H1 (cell line): Measurements from ENCODE around the gene TMEM203. TPM values are rescaled to one million over a fixed set of nuclear protein-coding genes. Genes with fewer than 3 reads are reported as not detected.

ENCODE experiments used
- CTCF ChIA-PET: fragments of 300-600 bp; sonication (Branson Sonifier 250); formaldehyde crosslinking; loops from one replicate; lab custom pipeline; 2021; ENCODE audit not compliant: partially characterized antibody; lab: Charles Lee
- POLR2A ChIA-PET: fragments of 300-600 bp; sonication (Branson Sonifier 250); formaldehyde crosslinking; loops from one replicate; lab custom pipeline; 2021; ENCODE audit warnings: inconsistent platforms; ENCODE audit not compliant: partially characterized antibody; lab: Charles Lee
- DNase-seq, 2 experiments: peaks; one replicate each; pipeline versions ENCODE4 v3.0.0 to v3.0.0-alpha.2; 2010 to 2022; ENCODE audit warnings: low spot score in 2 of 2, low read depth in 1 of 2, mixed read lengths in 1 of 2
- FAIRE-seq: peaks from 2 replicates; lab custom pipeline; 2011; peaks lifted over from hg19 to GRCh38; lab: Jason Lieb, UNC
- H2AFZ ChIP-seq: 2 replicates; pipeline ENCODE4 v1.8.1; 2012; ENCODE audit warnings: low read length, inconsistent platforms
- H2AK5ac ChIP-seq: 2 replicates; pipeline ENCODE4 v1.6.1; 2013; ENCODE audit warnings: low read depth, low read length
- H2BK120ac ChIP-seq: replicated peaks from 2 replicates; pipeline ENCODE3; 2013; ENCODE audit warnings: low read depth, low read length, inconsistent platforms
- H2BK12ac ChIP-seq: 2 replicates; pipeline ENCODE4 v1.6.1; 2013; ENCODE audit warnings: low read depth, low read length
- H2BK15ac ChIP-seq: 2 replicates; pipeline ENCODE4 v1.6.1; 2013; ENCODE audit warnings: low read length
- H2BK20ac ChIP-seq: 2 replicates; pipeline ENCODE4 v1.6.1; 2013; ENCODE audit warnings: low read length
- H2BK5ac ChIP-seq: 2 replicates; pipeline ENCODE4 v1.6.1; 2013; ENCODE audit warnings: low read depth, low read length
- H3K14ac ChIP-seq: 2 replicates; pipeline ENCODE4 v1.6.1; 2013; ENCODE audit warnings: inconsistent platforms; ENCODE audit not compliant: insufficient read length
- H3K18ac ChIP-seq: 2 replicates; pipeline ENCODE4 v1.6.1; 2013; ENCODE audit warnings: low read length; ENCODE audit errors: extremely low read depth
- H3K23ac ChIP-seq: 2 replicates; pipeline ENCODE4 v1.6.1; 2013; ENCODE audit warnings: inconsistent platforms; ENCODE audit not compliant: insufficient read length
- H3K23me2 ChIP-seq: 2 replicates; pipeline ENCODE4 v1.6.1; 2013; ENCODE audit warnings: low read depth, low read length
- H3K27ac ChIP-seq: 2 replicates; pipeline ENCODE4 v1.6.1; 2011; ENCODE audit warnings: low read depth, low read length, inconsistent platforms
- H3K27me3 ChIP-seq, 4 experiments: replicated peaks in 1 of 4; 1 replicate in 1 of 4; 2 replicates in 3 of 4; pipeline versions ENCODE4 v1.6.1 to v1.8.1; 2011 to 2013; ENCODE audit warnings: low read length in 3 of 4, mild to moderate bottlenecking in 3 of 4, inconsistent platforms in 2 of 4, mixed read lengths in 2 of 4, moderate library complexity in 1 of 4; ENCODE audit not compliant: control insufficient read depth in 3 of 4, insufficient read depth in 3 of 4; ENCODE audit errors: extremely low read depth in 1 of 4
- H3K36me3 ChIP-seq, 4 experiments: 2 replicates each; pipeline versions ENCODE4 v1.6.1 to v1.8.1; 2011 to 2013; ENCODE audit warnings: mild to moderate bottlenecking in 4 of 4, low read length in 3 of 4, moderate library complexity in 2 of 4, control low read depth in 1 of 4, inconsistent platforms in 1 of 4; ENCODE audit not compliant: insufficient read depth in 4 of 4, control insufficient read depth in 2 of 4
- H3K4ac ChIP-seq: replicated peaks from 2 replicates; pipeline ENCODE3; 2013; ENCODE audit warnings: low read length, low read depth, mixed read lengths, inconsistent platforms; ENCODE audit not compliant: insufficient read length
- H3K4me1 ChIP-seq, 4 experiments: replicated peaks in 1 of 4; 1 replicate in 1 of 4; 2 replicates in 3 of 4; pipeline versions ENCODE4 v1.6.1 to v1.8.1; 2011 to 2013; ENCODE audit warnings: low read length in 3 of 4, inconsistent platforms in 2 of 4, mixed read lengths in 1 of 4; ENCODE audit not compliant: insufficient read depth in 4 of 4, control insufficient read depth in 3 of 4
- H3K4me2 ChIP-seq, 2 experiments: 2 replicates each; pipeline versions ENCODE4 v1.6.1 to v1.8.1; 2011 to 2013; ENCODE audit warnings: low read depth in 2 of 2, low read length in 2 of 2, control low read depth in 1 of 2, inconsistent platforms in 1 of 2, mild to moderate bottlenecking in 1 of 2; ENCODE audit not compliant: insufficient read depth in 1 of 2
- H3K4me3 ChIP-seq, 4 experiments: fragments of 200-600, 300-600 bp in 1 of 4; sonication (generic), shearing (Covaris generic), sonication (Bioruptor Twin) in 1 of 4; 2 replicates each; pipeline versions ENCODE4 v1.5.1 to v1.8.1; 2011 to 2016; ENCODE audit warnings: low read length in 4 of 4, low read depth in 3 of 4, control low read depth in 2 of 4, inconsistent platforms in 2 of 4, mild to moderate bottlenecking in 2 of 4, mixed read lengths in 1 of 4, moderate library complexity in 1 of 4; ENCODE audit not compliant: insufficient read depth in 2 of 4; ENCODE audit errors: extremely low read depth in 1 of 4
- H3K56ac ChIP-seq: replicated peaks from 2 replicates; pipeline ENCODE3; 2013; ENCODE audit warnings: low read depth, mild to moderate bottlenecking, mixed read lengths, low read length, inconsistent platforms; ENCODE audit not compliant: insufficient read length
- H3K79me1 ChIP-seq: 2 replicates; pipeline ENCODE4 v1.6.1; 2013; ENCODE audit warnings: low read depth, low read length, control low read depth
- H3K79me2 ChIP-seq, 2 experiments: 2 replicates each; pipeline versions ENCODE4 v1.6.1 to v1.8.1; 2012 to 2013; ENCODE audit warnings: low read length in 2 of 2, mild to moderate bottlenecking in 2 of 2, inconsistent platforms in 1 of 2; ENCODE audit not compliant: insufficient read depth in 2 of 2, control insufficient read depth in 1 of 2
- H3K9ac ChIP-seq, 4 experiments: replicated peaks in 1 of 4; 1 replicate in 1 of 4; 2 replicates in 3 of 4; pipeline versions ENCODE4 v1.6.1 to v1.8.1; 2011 to 2013; ENCODE audit warnings: low read depth in 3 of 4, low read length in 3 of 4, control low read depth in 2 of 4, mild to moderate bottlenecking in 2 of 4, moderate library complexity in 2 of 4, inconsistent platforms in 1 of 4; ENCODE audit errors: extremely low read depth in 1 of 4
- H3K9me3 ChIP-seq, 2 experiments: 2 replicates each; pipeline versions ENCODE4 v1.6.1 to v1.8.1; 2012 to 2013; ENCODE audit warnings: mild to moderate bottlenecking in 2 of 2, moderate library complexity in 2 of 2, control low read depth in 1 of 2, inconsistent platforms in 1 of 2, low read depth in 1 of 2, low read length in 1 of 2, mixed read lengths in 1 of 2; ENCODE audit not compliant: insufficient read depth in 2 of 2
- H4K20me1 ChIP-seq, 2 experiments: replicated peaks in 1 of 2; 2 replicates each; pipeline versions ENCODE3 to v1.8.1; 2011 to 2013; ENCODE audit warnings: inconsistent platforms in 2 of 2, low read length in 2 of 2, mild to moderate bottlenecking in 1 of 2; ENCODE audit not compliant: insufficient read depth in 2 of 2, control insufficient read depth in 1 of 2
- H4K5ac ChIP-seq: 2 replicates; pipeline ENCODE4 v1.6.1; 2013; ENCODE audit warnings: low read length, low read depth, mixed read lengths, inconsistent platforms; ENCODE audit not compliant: insufficient read length
- H4K8ac ChIP-seq: 2 replicates; pipeline ENCODE4 v1.8.0; 2013; ENCODE audit warnings: mild to moderate bottlenecking, moderate library complexity, low read length, inconsistent platforms; ENCODE audit not compliant: insufficient read depth; ENCODE audit errors: extremely low read depth
- H4K91ac ChIP-seq: replicated peaks from 2 replicates; pipeline ENCODE3; 2013; ENCODE audit warnings: low read length, mixed read lengths, inconsistent platforms; ENCODE audit not compliant: insufficient read length
- ASH2L ChIP-seq: fragments of 200-600, 300-600 bp; sonication (generic); IDR thresholded peaks from one replicate; pipeline ENCODE4 v1.7.1; 2017; ENCODE audit warnings: low read length
- BACH1 ChIP-seq: IDR thresholded peaks from 2 replicates; pipeline ENCODE4 v1.6.1; 2012; ENCODE audit warnings: low read length, improper control_type of control experiment
- EGR1 ChIP-seq: IDR thresholded peaks from 2 replicates; pipeline ENCODE4 v1.6.1; 2011; ENCODE audit warnings: low read depth, low read length, borderline replicate concordance
- EZH2 ChIP-seq: fragments of 200-600 bp; sonication (generic); IDR thresholded peaks from 2 replicates; pipeline ENCODE4 v1.7.1; 2012; ENCODE audit warnings: low read depth, mild to moderate bottlenecking, moderate library complexity, low read length, inconsistent platforms; ENCODE audit not compliant: severe bottlenecking
- POLR2AphosphoS5 ChIP-seq: IDR thresholded peaks from 2 replicates; pipeline ENCODE4 v1.6.1; 2011; ENCODE audit warnings: low read depth, low read length
- RAD21 ChIP-seq, 2 experiments: IDR thresholded peaks in 1 of 2; conservative IDR thresholded peaks in 1 of 2; 2 replicates each; pipeline ENCODE4 v1.6.1; 2011; ENCODE audit warnings: low read depth in 2 of 2, low read length in 2 of 2, improper control_type of control experiment in 1 of 2, inconsistent platforms in 1 of 2, mild to moderate bottlenecking in 1 of 2, moderate library complexity in 1 of 2
- RNF2 ChIP-seq: fragments of 200-900, 300-1000 bp; sonication (generic); IDR thresholded peaks from 2 replicates; pipeline ENCODE4 v1.7.1; 2016; ENCODE audit warnings: borderline replicate concordance, low read depth, mild to moderate bottlenecking, antibody characterized with exemption, low read length; ENCODE audit not compliant: poor library complexity, severe bottlenecking; ENCODE audit errors: missing control alignments
- SAP30 ChIP-seq: fragments of 300-600 bp; sonication (generic); IDR thresholded peaks from 2 replicates; pipeline ENCODE4 v1.7.1; 2012; ENCODE audit warnings: low read length, moderate library complexity, mild to moderate bottlenecking, inconsistent platforms; ENCODE audit not compliant: insufficient read depth, insufficient replicate concordance
- SIN3A ChIP-seq, 2 experiments: IDR thresholded peaks in 1 of 2; conservative IDR thresholded peaks in 1 of 2; 2 replicates each; pipeline ENCODE4 v1.6.1; 2011 to 2012; ENCODE audit warnings: low read length in 2 of 2, improper control_type of control experiment in 1 of 2, low read depth in 1 of 2, mild to moderate bottlenecking in 1 of 2
- SIRT6 ChIP-seq: IDR thresholded peaks from one replicate; pipeline ENCODE4 v1.7.1; 2012; ENCODE audit warnings: low read length, inconsistent platforms
- SP1 ChIP-seq: IDR thresholded peaks from 2 replicates; pipeline ENCODE4 v1.6.1; 2011; ENCODE audit warnings: low read depth, low read length
- YY1 ChIP-seq: IDR thresholded peaks from 2 replicates; pipeline ENCODE4 v1.6.1; 2011; ENCODE audit warnings: low read depth, mild to moderate bottlenecking, low read length
- WGBS, 2 experiments: shearing (Covaris generic) in 1 of 2; methylation state at CpG; one replicate each; pipeline versions ENCODE4 v1.1.6 to v1.1.7; 2013 to 2015; ENCODE audit warnings: low lambda C conversion rate in 2 of 2, mixed read lengths in 2 of 2, inconsistent platforms in 1 of 2, low coverage in 1 of 2, missing lambda C conversion rate in 1 of 2; ENCODE audit not compliant: insufficient replicate concordance in 2 of 2, insufficient coverage in 1 of 2, insufficient read length in 1 of 2; ENCODE audit errors: extremely low coverage in 1 of 2, missing lambda C conversion rate in 1 of 2; 5-methylcytosine and 5-hydroxymethylcytosine counted together
- polyA plus RNA-seq, 7 experiments: library from polyadenylated mRNA; depleted of rRNA in 3 of 7; stranded (reverse) in 5 of 7; unstranded in 2 of 7; fragments of >200 nt in 5 of 7; fragments of 200-250 nt in 2 of 7; gene quantifications; 1 replicate in 5 of 7; 2 replicates in 1 of 7; 4 replicates in 1 of 7; pipeline versions ENCODE4 v1.2.1 to v1.2.3, GENCODE V29; 2011 to 2013; ENCODE audit warnings: missing spikeins in 2 of 7, mixed read lengths in 2 of 7
- total RNA-seq: library from RNA; stranded (reverse); fragmentation: NEBNext Ultra II Directional; extraction: Animal tissue kit (Norgen Biotek cat#: 25700); gene quantifications from 2 replicates; pipeline ENCODE4 v1.2.1, GENCODE V29; 2021
- TF ChIP-seq, protein P1 (sequence below): IDR thresholded peaks from 2 replicates; pipeline ENCODE4 v1.6.1; 2011; ENCODE audit warnings: low read depth, mild to moderate bottlenecking, low read length; ENCODE audit not compliant: insufficient read depth

The TMEM203 gene
- total and polyA plus RNA-seq, 2 of the 8 experiments (the other 6 are each of a cell fraction or from before 2014, with no cell fraction given): 44.1 to 57.1 TPM

DNA sequence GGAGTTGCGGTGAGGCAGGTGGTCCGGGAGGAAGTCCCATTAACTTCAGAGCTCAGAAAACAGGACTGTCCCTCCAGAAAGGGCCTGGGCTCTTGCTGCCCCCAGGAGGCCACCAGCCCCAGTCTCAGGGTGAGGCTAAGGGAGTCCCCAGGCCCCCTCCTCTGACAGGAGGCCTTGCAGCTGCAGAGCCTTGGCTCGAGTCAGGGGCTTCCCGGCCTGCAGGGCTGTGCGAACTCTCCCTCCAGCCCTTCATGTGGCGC lies 42.4 kb upstream of the TMEM203 start:
- Histone ChIP-seq H3K23ac (no peak overlapping the region), H3K14ac (no peak overlapping the region), H3K9ac (no peak overlapping the region), H4K20me1 (peaks cover 6 to 10% of the 10 kb centered on the region in 2 experiments), H3K9me3 (no peaks in the 10 kb centered on the region), H4K91ac (no peak overlapping the region), H3K56ac (no peak overlapping the region), H3K27me3 (no peaks in the 10 kb centered on the region; a peak in 2 of 7 replicates), H3K4me1 (peaks cover 0 to 20% (median 16%) of the 10 kb centered on the region in 4 experiments; a peak in 5 of 7 replicates), H4K5ac (no peak overlapping the region), H3K79me1 (no peaks in the 10 kb centered on the region; the same call in none of the 2 replicates), H2BK15ac (no peak overlapping the region), H3K27ac (no peak overlapping the region), H3K18ac (no peak overlapping the region), H3K4ac (no peak overlapping the region), H3K4me3 (no peak overlapping the region), H3K23me2 (no peaks in the 10 kb centered on the region), H2BK5ac (no peak overlapping the region), H2AFZ (no peak overlapping the region), H3K36me3 (peaks cover 2 to 9% (median 7%) of the 10 kb centered on the region in 4 experiments; a peak in 5 of 8 replicates), H4K8ac (no peak overlapping the region), H2AK5ac (no peak overlapping the region), H3K4me2 (no peak overlapping the region), H2BK120ac (no peak overlapping the region), H3K79me2 (no peaks in the 10 kb centered on the region; a peak in 1 of 4 replicates), H2BK12ac (no peak overlapping the region), H2BK20ac (no peak overlapping the region)
- WGBS, 2 experiments: 94% methylated on average over 6 of the region's 6 CpGs; no CpG with 5 or more reads in 1 of the 2 experiments
- ChIA-PET CTCF (interaction anchor here (0.8 to 3.3 kb wide), 6 partner anchors 8 to 58 kb away, joined by 3 to 26 read pairs (median 4); partner anchors contain the start of gene RNF224), POLR2A (interaction anchor here (1.1 to 69.9 kb wide), 4 partner anchors 9 to 54 kb away, joined by 3 to 1462 read pairs (median 733); partner anchors contain the start of genes CYSRT1, NDOR1, NELFB and RNF208)
- DNase-seq: no peak
- FAIRE-seq: no peak
- TF ChIP-seq POLR2AphosphoS5 (no peak), ASH2L (no peak), RAD21 (IDR thresholded peaks at IDR 0.05 in 1 of 2, conservative IDR thresholded peaks at IDR 0.05 in 1 of 2; ENCODE audit: low read depth in 2 of 2, low read length in 2 of 2) (no peak), EZH2 (no peak), EGR1 (no peak), SIRT6 (no peak), BACH1 (no peak), SIN3A (conservative IDR thresholded peaks at IDR 0.05 in 1 of 2, IDR thresholded peaks at IDR 0.05 in 1 of 2; ENCODE audit: low read depth in 1 of 2, low read length in 2 of 2) (no peak), YY1 (no peak), RNF2 (no peak), SAP30 (no peak), SP1 (no peak)
- TF ChIP-seq, protein P1, sequence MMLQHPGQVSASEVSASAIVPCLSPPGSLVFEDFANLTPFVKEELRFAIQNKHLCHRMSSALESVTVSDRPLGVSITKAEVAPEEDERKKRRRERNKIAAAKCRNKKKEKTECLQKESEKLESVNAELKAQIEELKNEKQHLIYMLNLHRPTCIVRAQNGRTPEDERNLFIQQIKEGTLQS: no peak
